ENCODE measurements around the gene MRPL11.

MRPL11 gene

DNA sequence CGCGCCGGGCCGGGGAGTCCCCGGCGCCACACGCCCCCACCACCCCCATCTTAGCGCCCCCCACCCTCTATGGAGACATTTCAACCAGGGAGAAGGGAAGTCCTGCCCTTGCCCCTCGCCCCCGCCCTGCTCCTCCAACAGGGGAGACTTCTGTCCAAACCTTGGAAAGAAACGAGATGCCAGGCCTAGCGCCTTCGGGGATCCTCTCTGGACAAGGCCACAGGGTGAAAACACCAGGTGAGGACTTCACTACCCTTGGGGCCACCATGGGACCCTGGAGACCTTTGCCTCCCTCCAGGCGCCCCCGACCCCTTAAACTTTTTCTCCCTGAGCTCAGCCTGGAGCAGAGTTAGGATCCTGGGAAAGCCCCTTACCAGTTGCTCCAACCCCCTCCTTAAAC, 29.4 kb downstream of the MRPL11 start:
- H3K4me3 ChIP-seq, result peak overlapping the region; percentile 66; the same call in 1 of the 2 replicates
- H3K4me2 ChIP-seq, result peak overlapping the region; percentile 96; the same call in 1 of the 2 replicates
- no peak for TF ChIP-seq Cebpa-rat (IDR thresholded peaks at IDR 0.05)
- H3K4me1 ChIP-seq, result 0 out of 2 replicates have a peak, but pooled peaks cover 5% of the 10 kb centered on the region
- no peaks in the 10 kb centered on the region for H3K36me3 ChIP-seq
- no peak overlapping the region for H3K27ac ChIP-seq
- no peaks in the 10 kb centered on the region for H3K9me3 ChIP-seq
- H4K20me1 ChIP-seq, result peaks cover 47% of the 10 kb centered on the region; the same call in 1 of the 2 replicates
- peaks cover 58% of the 10 kb centered on the region for H3K27me3 ChIP-seq
- H3K9ac ChIP-seq, result no peak overlapping the region

DNA sequence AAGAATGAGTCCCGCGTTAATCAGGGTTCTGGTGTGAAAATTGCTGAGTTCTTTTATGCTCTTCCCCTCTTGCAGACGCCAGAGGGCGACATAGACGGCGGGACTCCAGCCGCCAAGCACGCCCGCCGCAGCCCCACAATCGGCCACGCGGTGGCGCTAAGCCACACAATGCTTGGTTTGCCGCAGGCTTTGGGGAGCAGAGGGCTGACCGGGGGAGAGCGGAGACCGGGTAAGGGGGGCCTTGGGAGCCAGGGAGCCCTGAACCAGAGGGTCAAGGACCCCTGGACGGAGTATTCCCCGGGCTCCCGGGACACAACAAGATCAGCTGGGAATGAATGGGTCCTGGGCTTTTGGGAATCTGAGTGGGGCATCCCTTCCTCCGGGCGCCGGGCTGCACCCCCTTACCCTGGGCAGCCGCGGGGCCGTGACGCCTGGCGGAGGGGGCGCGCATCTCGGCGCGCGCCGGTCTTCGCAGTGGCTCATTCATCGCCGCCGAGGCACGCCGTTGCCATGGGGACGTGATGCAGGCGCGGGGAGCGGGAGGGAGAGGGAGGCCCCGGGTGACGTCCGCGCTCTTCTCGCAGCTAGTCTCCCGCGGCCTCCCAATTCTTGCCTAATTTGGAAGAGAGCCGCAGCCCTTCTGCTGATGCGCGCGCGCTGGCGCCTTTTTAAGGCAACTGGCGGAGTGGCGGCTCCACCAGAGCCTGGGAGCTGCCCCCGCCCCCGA, 30.0 kb downstream of the MRPL11 start:
- TF ChIP-seq Cebpa-rat (IDR thresholded peaks at IDR 0.05), result no peak
- H3K27me3 ChIP-seq, result peaks cover 52% of the 10 kb centered on the region

DNA sequence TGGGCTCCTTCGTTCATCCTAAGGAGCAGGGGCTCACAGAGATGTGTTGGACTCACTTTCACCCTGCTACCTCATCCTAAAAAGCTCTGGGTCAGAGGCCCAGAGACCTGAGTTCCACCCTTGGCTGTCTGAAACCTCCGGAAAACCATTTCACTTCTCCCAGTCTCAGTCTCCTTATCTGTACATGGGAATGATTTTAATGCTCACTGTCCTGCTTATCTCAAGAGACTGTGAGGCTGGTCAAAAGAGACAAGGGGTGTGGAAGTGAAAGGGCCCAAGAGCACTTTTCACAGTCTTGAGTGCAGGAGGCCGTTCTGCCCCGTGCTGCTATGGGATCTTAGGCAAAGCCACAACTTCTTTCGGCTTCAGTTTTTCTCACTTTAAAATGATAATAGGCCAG, 31.0 kb downstream of the MRPL11 start:
- Histone ChIP-seq H3K9ac (no peak overlapping the region), H3K4me3 (no peak overlapping the region), H3K27ac (no peak overlapping the region), H4K20me1 (peaks cover 33% of the 10 kb centered on the region; the same call in 1 of the 2 replicates), H3K4me1 (0 out of 2 replicates have a peak, but pooled peaks cover 5% of the 10 kb centered on the region), H3K36me3 (no peaks in the 10 kb centered on the region), H3K4me2 (no peak overlapping the region), H3K9me3 (no peaks in the 10 kb centered on the region), H3K27me3 (peaks cover 42% of the 10 kb centered on the region)
- no peak for TF ChIP-seq Cebpa-rat (IDR thresholded peaks at IDR 0.05)

More for the DNA sequence above, 30.0 kb downstream of the MRPL11 start:
- Histone ChIP-seq H3K4me3 (peak overlapping the region; percentile 66), H3K36me3 (no peaks in the 10 kb centered on the region), H3K4me1 (0 out of 2 replicates have a peak, but pooled peaks cover 5% of the 10 kb centered on the region), H3K9me3 (no peaks in the 10 kb centered on the region), H3K4me2 (peak overlapping the region; percentile 96), H3K27ac (no peak overlapping the region), H4K20me1 (peaks cover 41% of the 10 kb centered on the region; the same call in 1 of the 2 replicates), H3K9ac (no peak overlapping the region)

DNA sequence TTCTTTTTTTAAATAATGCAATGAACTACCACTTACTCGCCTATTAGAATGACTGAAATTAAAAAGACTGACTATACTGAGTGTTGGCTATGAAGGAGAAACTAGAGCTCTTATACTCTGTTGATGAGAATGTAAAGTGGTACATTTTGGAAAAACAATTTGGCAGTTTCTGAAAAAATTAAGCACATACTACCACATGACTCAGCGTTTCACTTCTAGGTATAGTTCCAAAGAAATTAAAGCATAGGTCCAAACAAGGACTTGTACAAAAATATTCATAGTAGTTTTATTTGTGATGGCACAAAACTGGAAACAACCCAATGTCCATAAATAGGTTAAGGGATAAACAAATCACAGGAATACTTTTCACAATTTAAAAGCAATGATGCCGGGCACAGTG, 44.7 kb downstream of the MRPL11 start:
- Histone ChIP-seq H3K4me3 (no peak overlapping the region), H3K27me3 (no peaks in the 10 kb centered on the region), H3K36me3 (no peaks in the 10 kb centered on the region), H3K27ac (no peak overlapping the region), H3K9ac (no peak overlapping the region), H3K9me3 (no peaks in the 10 kb centered on the region), H4K20me1 (no peaks in the 10 kb centered on the region), H3K4me2 (no peak overlapping the region), H3K4me1 (no peaks in the 10 kb centered on the region)
- TF ChIP-seq Cebpa-rat (IDR thresholded peaks at IDR 0.05), result no peak

DNA sequence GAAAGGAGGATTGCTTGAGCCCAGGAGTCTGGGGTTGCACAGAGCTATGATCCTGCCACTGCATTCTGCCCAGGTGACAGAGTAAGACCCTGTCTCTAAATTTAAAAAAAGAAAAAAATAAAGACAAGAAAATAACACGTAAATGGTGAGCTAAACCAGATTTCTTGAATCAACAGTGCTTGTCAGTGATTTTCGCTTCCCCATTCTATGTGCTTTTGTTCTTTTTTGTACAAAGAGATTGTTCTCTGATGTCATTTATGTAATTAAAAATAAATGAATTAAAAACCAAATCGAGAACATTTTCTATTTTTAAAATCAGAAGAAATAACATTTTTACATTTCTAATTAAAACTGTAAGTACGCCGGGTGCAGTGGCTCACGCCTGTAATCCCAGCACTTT, 47.3 kb downstream of the MRPL11 start:
- Histone ChIP-seq H3K36me3 (no peaks in the 10 kb centered on the region), H3K4me2 (no peak overlapping the region), H3K27me3 (no peaks in the 10 kb centered on the region), H3K9me3 (no peaks in the 10 kb centered on the region), H4K20me1 (no peaks in the 10 kb centered on the region), H3K4me1 (peaks cover 3% of the 10 kb centered on the region), H3K4me3 (no peak overlapping the region), H3K9ac (no peak overlapping the region), H3K27ac (no peak overlapping the region)
- no peak for TF ChIP-seq Cebpa-rat (IDR thresholded peaks at IDR 0.05)

DNA sequence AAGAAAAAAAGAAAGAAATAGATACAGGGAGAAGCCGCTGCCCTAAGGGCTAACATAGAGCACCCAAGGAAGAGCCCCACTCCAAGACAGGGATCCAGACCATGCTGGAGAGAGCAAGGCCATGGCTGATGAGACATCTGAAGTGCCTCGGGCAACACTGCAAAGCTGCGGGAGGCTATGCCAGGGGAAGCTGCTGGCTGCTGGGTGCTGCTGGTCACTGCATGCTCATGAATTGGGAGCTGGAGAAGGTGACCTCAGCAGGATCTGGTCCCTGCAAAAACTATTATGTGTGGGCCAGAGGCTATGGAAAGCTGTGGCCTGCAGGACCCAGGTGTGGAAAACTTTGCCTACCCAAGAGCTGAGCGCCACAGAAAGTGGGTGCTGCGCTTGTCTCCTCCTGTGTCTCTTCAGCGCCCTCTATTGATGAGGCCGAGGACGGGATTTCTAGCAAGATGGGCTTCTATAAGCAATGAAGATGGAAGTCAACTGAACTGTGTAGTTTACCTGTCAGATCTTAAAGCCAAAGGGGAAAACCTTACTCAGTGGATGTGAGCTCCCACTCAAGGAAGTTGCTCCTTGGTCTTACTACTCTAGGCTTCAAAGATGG, 49.8 kb downstream of the MRPL11 start:
- Histone ChIP-seq H3K4me1 (peaks cover 13% of the 10 kb centered on the region), H3K36me3 (no peaks in the 10 kb centered on the region), H3K27me3 (no peaks in the 10 kb centered on the region), H3K9me3 (no peaks in the 10 kb centered on the region), H3K27ac (no peak overlapping the region), H3K4me3 (no peak overlapping the region), H3K4me2 (no peak overlapping the region), H3K9ac (no peak overlapping the region), H4K20me1 (no peaks in the 10 kb centered on the region)
- no peak for TF ChIP-seq Cebpa-rat (IDR thresholded peaks at IDR 0.05)

DNA sequence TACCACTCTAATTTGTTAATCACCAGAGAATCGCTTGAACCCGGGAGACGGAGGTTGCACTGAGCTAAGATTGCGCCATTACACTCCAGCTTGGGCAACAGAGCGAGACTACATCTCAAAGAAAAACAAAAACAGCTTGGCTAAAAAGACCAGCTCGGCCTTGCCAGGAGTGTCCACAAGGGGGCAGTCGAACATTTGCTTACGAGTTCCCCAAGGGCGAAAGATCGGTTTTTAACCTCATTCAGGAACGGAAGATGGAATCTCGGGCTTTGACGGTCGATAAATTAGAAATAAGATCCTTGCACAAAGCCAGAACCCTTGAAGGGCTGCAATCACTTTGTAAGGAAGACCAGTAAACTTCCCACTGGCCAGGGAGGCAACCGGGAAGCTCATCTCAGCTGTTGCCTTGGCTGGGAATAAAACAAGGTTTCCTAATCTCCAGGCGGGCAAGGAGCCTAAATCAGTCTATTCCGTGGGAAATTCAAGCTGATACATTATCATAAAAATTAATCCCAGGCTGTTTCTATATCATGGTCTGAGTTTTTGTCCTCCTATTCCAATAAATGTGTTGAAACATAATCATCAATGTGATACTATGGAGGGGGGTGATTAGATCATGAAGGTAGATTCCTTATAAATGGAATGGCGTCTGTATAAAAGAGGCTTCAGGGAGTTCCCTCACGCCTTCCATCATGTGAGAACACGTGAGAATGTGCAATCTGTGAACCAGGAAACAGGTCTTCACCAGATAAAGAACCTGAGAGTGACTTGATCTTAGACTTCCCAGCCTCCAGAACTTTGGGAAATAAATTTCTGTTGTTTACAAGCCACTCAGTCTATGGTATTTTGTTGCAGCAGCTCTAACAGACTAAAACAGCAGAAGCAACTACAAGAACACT, 52.2 kb downstream of the MRPL11 start:
- Histone ChIP-seq H3K27me3 (no peaks in the 10 kb centered on the region), H3K36me3 (no peaks in the 10 kb centered on the region), H3K4me3 (no peak overlapping the region), H3K9me3 (no peaks in the 10 kb centered on the region), H3K4me1 (peaks cover 13% of the 10 kb centered on the region), H3K4me2 (peak overlapping the region; percentile 66), H3K9ac (peak overlapping the region; percentile 22; the same call in 1 of the 2 replicates), H3K27ac (0 out of 2 replicates have a peak overlapping the region, but pooled peaks have one; percentile 41), H4K20me1 (no peaks in the 10 kb centered on the region)
- peak; percentile 98 for TF ChIP-seq Cebpa-rat (IDR thresholded peaks at IDR 0.05)

All from BLaER1 (cell line).